SK-N-SH (cell line): ENCODE data around the gene CC2D2A.
"Not testable (repeated sequence)": the region's sequence is repeated elsewhere in the genome, so short reads cannot be mapped to it uniquely, and the experiment has no call there.

ENCODE experiments used
- CTCF ChIP-seq: fragments of 200-600 bp; sonication (generic); IDR thresholded peaks from 2 replicates; pipeline ENCODE4 v1.6.1; 2017; ENCODE audit warnings: antibody characterized with exemption, mild to moderate bottlenecking, moderate library complexity
- EZH2phosphoT487 ChIP-seq: fragments of 200-600 bp; sonication (generic); IDR thresholded peaks from 2 replicates; pipeline ENCODE4 v1.6.1; 2017; ENCODE audit warnings: low read depth, mixed run types, mild to moderate bottlenecking, antibody characterized with exemption, moderate library complexity, borderline replicate concordance
- FOXJ3 ChIP-seq: sonication (generic); formaldehyde crosslinking; IDR thresholded peaks from 2 replicates; pipeline ENCODE4 v1.5.1; 2020; ENCODE audit warnings: mild to moderate bottlenecking, missing genetic modification reagents
- GABPA ChIP-seq: IDR thresholded peaks from 2 replicates; pipeline ENCODE4 v1.4.0; 2012; ENCODE audit warnings: low read depth, mild to moderate bottlenecking
- JUND ChIP-seq: IDR thresholded peaks from 2 replicates; pipeline ENCODE4 v1.4.0; 2012
- MAX ChIP-seq: IDR thresholded peaks from 2 replicates; pipeline ENCODE4 v1.4.0; 2012; ENCODE audit warnings: low read depth
- MXI1 ChIP-seq: IDR thresholded peaks from 2 replicates; pipeline ENCODE4 v1.6.1; 2012; ENCODE audit warnings: mild to moderate bottlenecking, low read depth, low read length, improper control_type of control experiment
- POLR2AphosphoS5 ChIP-seq: IDR thresholded peaks from 2 replicates; pipeline ENCODE4 v1.6.1; 2012; ENCODE audit warnings: low read depth, low read length
- RCOR1 ChIP-seq: fragments of 150-350 bp; IDR thresholded peaks from 2 replicates; pipeline ENCODE4 v1.6.1; 2017; ENCODE audit warnings: antibody characterized with exemption, low read length
- SMC3 ChIP-seq: IDR thresholded peaks from 2 replicates; pipeline ENCODE4 v1.6.1; 2012; ENCODE audit warnings: low read depth, low read length, improper control_type of control experiment
- YY1 ChIP-seq: IDR thresholded peaks from 2 replicates; pipeline ENCODE4 v1.4.0; 2012; ENCODE audit warnings: low read depth, mild to moderate bottlenecking

GRCh38 chr4:15617407-15617806 is 147.7 kb downstream of the CC2D2A start:
- TF ChIP-seq YY1; JUND; SMC3; GABPA; MAX; POLR2AphosphoS5; FOXJ3 (CRISPR knock-in tag); CTCF; RCOR1; MXI1; EZH2phosphoT487: not testable (repeated sequence)
